ENCODE measurements around the gene NEIL3.
A peak's percentile ranks its signal among the peaks of the same experiment; 100 is the strongest.

NEIL3 gene

DNA sequence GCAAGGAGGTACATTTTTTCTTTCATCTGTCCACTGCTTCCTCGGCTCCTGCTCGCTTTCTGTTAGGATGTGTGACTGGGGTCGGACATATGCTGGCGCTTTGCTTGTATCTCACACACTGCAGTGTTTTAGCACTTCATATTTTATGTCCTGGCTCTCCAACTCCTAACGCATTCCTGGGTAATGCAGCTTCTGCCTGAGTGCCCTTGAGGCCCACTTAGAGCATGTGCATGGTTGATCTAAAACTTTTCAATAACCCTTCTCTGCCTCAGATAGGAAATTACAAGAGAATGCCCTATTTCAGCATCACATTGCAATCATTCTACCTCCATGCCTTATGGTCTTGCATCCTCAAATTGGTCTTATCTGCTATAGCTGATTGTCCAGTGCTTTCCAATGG is 65.3 kb downstream of the NEIL3 start:
- no peak for DNase-seq (ENCODE audit: low read depth)
- no peak for TF ChIP-seq CTCF (IDR thresholded peaks at IDR 0.05; ENCODE audit: control insufficient read depth, insufficient read depth, low read depth, low read length, missing control alignments)
- no peak overlapping the region for H3K4me3 ChIP-seq (ENCODE audit: control insufficient read depth, low read depth, low read length)

DNA sequence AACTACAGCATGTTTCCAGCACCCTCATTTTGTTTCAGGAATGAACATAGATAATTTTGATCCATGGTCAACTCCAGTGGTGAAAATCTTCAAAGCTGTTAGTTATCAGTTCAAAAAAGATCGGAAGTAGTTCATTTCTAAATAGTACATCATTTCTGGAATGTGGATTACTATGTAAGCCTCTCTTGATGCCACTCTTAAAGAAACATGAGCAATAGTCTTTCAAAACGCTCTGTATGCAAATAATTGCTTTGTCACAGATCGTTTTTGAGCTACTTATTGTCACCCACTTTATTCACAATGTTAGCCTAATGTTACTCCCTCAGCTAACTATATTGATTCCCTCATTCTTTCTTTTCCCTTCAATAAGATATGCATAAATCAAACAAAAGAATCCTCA is 65.7 kb downstream of the NEIL3 start:
- TF ChIP-seq CTCF (IDR thresholded peaks at IDR 0.05; ENCODE audit: control insufficient read depth, insufficient read depth, low read depth, low read length, missing control alignments), result no peak
- no peak overlapping the region for H3K4me3 ChIP-seq (ENCODE audit: control insufficient read depth, low read depth, low read length)
- DNase-seq (ENCODE audit: low read depth), result no peak

DNA sequence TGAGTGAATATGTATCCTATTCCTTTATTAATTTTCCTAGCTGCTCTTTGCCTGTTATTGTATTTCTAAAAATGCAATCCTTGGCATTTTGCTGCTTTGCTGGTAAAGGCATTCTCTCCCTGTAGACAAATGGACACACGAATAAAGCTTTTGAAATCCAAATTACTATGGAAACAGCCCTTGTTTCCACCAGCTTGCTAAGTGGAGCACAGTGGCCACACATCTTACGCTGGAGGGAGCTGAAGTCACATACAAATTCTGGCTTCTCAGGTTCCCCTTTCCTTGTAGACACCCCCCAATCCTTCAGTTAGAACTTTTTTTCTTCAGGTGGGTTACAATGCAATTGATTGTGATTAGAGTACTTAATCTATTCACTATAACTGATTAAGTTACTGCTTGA is 66.3 kb downstream of the NEIL3 start:
- H3K4me3 ChIP-seq (ENCODE audit: control insufficient read depth, low read depth, low read length), result no peak overlapping the region
- no peak for TF ChIP-seq CTCF (IDR thresholded peaks at IDR 0.05; ENCODE audit: control insufficient read depth, insufficient read depth, low read depth, low read length, missing control alignments)
- no peak for DNase-seq (ENCODE audit: low read depth)

- no peak for DNase-seq (ENCODE audit: low read depth)
- no peak overlapping the region for H3K4me3 ChIP-seq (ENCODE audit: control insufficient read depth, low read depth, low read length)
- TF ChIP-seq CTCF (IDR thresholded peaks at IDR 0.05; ENCODE audit: control insufficient read depth, insufficient read depth, low read depth, low read length, missing control alignments), result peak; percentile 20
These were observed 71.1 kb downstream of the NEIL3 start for GRCh38 chr4:177380730-177381287.

GRCh38 chr4:177381762-177382310 is 72.2 kb downstream of the NEIL3 start:
- TF ChIP-seq CTCF (IDR thresholded peaks at IDR 0.05; ENCODE audit: control insufficient read depth, insufficient read depth, low read depth, low read length, missing control alignments), result no peak
- no peak overlapping the region for H3K4me3 ChIP-seq (ENCODE audit: control insufficient read depth, low read depth, low read length)
- DNase-seq (ENCODE audit: low read depth), result no peak

DNA sequence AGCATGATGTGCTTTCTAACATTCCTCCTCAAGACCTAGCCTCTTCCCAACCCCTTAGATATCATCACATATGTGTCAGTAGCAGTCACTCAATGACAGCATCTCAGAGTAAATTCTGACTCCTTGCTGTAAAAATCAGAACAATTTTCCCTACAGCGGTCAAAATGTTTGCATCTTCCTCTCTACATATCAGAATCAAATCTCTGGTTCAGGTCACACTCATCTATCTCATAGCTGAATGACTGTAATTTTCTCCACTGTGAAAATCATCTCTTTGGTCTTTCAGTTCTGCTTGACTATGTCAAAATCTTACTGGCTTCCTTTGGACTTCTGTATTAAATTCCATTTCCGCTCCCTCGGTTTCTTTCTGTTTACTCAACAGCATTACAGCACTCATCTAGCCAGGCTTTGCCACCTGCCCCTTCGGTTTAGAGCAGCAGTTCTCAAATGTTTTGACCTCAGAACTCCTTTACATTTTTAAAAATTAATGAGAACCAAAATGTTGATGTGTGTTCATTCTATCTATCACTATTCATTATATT is 75.3 kb downstream of the NEIL3 start:
- H3K4me3 ChIP-seq (ENCODE audit: control insufficient read depth, low read depth, low read length), result no peak overlapping the region
- no peak for DNase-seq (ENCODE audit: low read depth)
- no peak for TF ChIP-seq CTCF (IDR thresholded peaks at IDR 0.05; ENCODE audit: control insufficient read depth, insufficient read depth, low read depth, low read length, missing control alignments)

Data from AG09309 (cell line).